Esophagus muscularis mucosa (tissue), 4 donors: ENCODE data around the gene ANKHD1. TPM values are rescaled to one million over a fixed set of nuclear protein-coding genes. Genes with fewer than 3 reads are reported as not detected.
A peak's percentile ranks its signal among the peaks of the same experiment; 100 is the strongest.

Experiments
- DNase-seq: peaks from one replicate; pipeline ENCODE4 v3.0.0-alpha.2; 2017; ENCODE audit errors: extremely low spot score
- H3K27ac ChIP-seq, 4 donors: fragments of 200-600 bp; sonication (generic); replicated peaks in 1 of 4; 1 replicate in 3 of 4; 2 replicates in 1 of 4; pipeline ENCODE4 v1.5.1; 2016 to 2019; ENCODE audit warnings: mild to moderate bottlenecking in 1 of 4
- H3K27me3 ChIP-seq, 4 donors: fragments of 200-600 bp; sonication (generic); one replicate each; pipeline versions ENCODE4 v1.5.1 to v1.6.0; 2016 to 2019
- H3K36me3 ChIP-seq, 4 donors: fragments of 200-600 bp; sonication (generic); one replicate each; pipeline ENCODE4 v1.5.1; 2016 to 2019
- H3K4me1 ChIP-seq, 4 donors: fragments of 200-600 bp; sonication (generic); one replicate each; pipeline ENCODE4 v1.5.1; 2016 to 2019
- H3K4me3 ChIP-seq, 4 donors: fragments of 200-600 bp; sonication (generic); 1 replicate in 2 of 4; 2 replicates in 2 of 4; pipeline ENCODE4 v1.5.1; 2016 to 2019; ENCODE audit warnings: mild to moderate bottlenecking in 4 of 4, moderate library complexity in 1 of 4
- H3K9me3 ChIP-seq, 4 donors: fragments of 200-600 bp; sonication (generic); 1 replicate in 3 of 4; 2 replicates in 1 of 4; pipeline ENCODE4 v1.5.1; 2016 to 2019
- CTCF ChIP-seq, 3 experiments: fragments of 200-600 bp in 2 of 3; fragments of 450-650 bp in 1 of 3; sonication (generic) in 2 of 3; IDR thresholded peaks; one replicate each; pipeline ENCODE4 v1.5.1; 2017 to 2019; ENCODE audit warnings: antibody characterized with exemption in 3 of 3, mild to moderate bottlenecking in 2 of 3, moderate library complexity in 1 of 3
- EP300 ChIP-seq: sonication (generic); formaldehyde crosslinking; IDR thresholded peaks from one replicate; pipeline ENCODE4 v1.6.1; 2017; ENCODE audit warnings: antibody characterized with exemption
- POLR2A ChIP-seq: fragments of 450-650 bp; IDR thresholded peaks from one replicate; pipeline ENCODE4 v1.6.1; 2017; ENCODE audit warnings: antibody characterized with exemption, moderate library complexity, mild to moderate bottlenecking, low read depth
- POLR2AphosphoS5 ChIP-seq, 2 donors: sonication (generic); formaldehyde crosslinking; IDR thresholded peaks; one replicate each; pipeline ENCODE4 v1.6.1; 2017; ENCODE audit warnings: antibody characterized with exemption in 2 of 2
- WGBS: methylation state at CpG from one replicate; pipeline ENCODE4 v1.1.5; 2018; 5-methylcytosine and 5-hydroxymethylcytosine counted together
- intact Hi-C: fragments of 100-400 bp; cut with DNase I; formaldehyde crosslinking; loops from one replicate; pipeline ENCODE4 v1.15.1; 2023
- total RNA-seq, 4 donors: library from RNA; depleted of rRNA; stranded (reverse); fragments of >200 nt; gene quantifications; one replicate each; pipeline versions ENCODE4 v1.1.0 to v1.2.1, GENCODE V29; 2016

The ANKHD1 gene
- total RNA-seq, 4 donors from 2014 or later = 58.3 to 94.3 (median 62.2) TPM

- Histone ChIP-seq H3K27ac (no peak overlapping the region), H3K36me3 (no peaks in the 10 kb centered on the region), H3K27me3 (no peaks in the 10 kb centered on the region), H3K4me3 (no peak overlapping the region), H3K9me3 (no peaks in the 10 kb centered on the region), H3K4me1 (peaks cover 9 to 17% (median 15%) of the 10 kb centered on the region in 4 donors)
- no peak for DNase-seq
- intact Hi-C loops = no loop called here
- no peak for TF ChIP-seq POLR2AphosphoS5 (IDR thresholded peaks at IDR 0.05)
- no peak for TF ChIP-seq EP300
- no peak for TF ChIP-seq CTCF (IDR thresholded peaks at IDR 0.05)
- TF ChIP-seq POLR2A = no peak
- WGBS = 88% methylated on average over 8 of the region's 8 CpGs
Measured at GRCh38 chr5:140362311-140362710, 39.3 kb upstream of the ANKHD1 start.

DNA sequence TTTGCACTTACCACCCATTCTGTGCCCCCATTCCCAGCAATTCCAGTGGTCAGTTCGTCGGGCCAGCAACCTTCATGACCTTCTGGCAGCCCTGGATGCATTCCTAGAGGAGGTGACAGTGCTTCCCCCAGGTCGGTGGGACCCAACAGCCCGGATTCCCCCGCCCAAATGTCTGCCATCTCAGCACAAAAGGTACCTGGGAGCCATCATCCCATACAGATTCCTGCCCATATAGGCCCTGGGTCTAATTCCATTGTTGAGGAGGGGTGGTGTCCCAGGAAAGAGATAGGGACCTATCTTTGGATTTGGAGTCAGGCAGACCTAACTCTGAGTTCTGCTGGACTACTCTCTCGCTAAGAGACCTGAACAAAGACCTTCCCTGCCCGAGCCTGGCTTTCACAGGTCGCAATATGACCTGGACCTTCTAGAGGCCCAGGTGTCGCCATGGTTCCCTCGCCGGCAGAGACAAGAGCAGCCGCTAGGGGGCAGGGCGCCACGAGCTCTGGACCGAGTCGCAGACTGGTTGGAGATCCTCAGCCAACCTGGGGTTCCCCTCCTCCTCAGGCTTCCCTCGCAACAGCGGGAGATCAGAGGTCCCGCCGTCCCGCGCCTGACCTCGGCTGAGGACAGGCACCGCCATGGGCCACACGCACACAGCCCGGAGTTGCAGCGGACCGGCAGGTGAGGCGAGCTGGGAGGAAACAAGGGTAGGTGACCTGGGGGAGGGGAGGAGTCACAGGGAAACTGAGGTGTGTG, 38.6 kb upstream of the ANKHD1 start:
- no peak for DNase-seq
- H3K36me3 ChIP-seq = no peaks in the 10 kb centered on the region
- intact Hi-C loops = no loop called here
- no peaks in the 10 kb centered on the region for H3K27me3 ChIP-seq
- H3K4me3 ChIP-seq = peak overlapping the region; percentile 24 to 51 (median 36)
- H3K27ac ChIP-seq = no peak overlapping the region
- H3K9me3 ChIP-seq = no peaks in the 10 kb centered on the region
- peaks cover 6 to 9% (median 7%) of the 10 kb centered on the region in 4 donors for H3K4me1 ChIP-seq
- WGBS = 44% methylated on average over 3 of the region's 29 CpGs
- TF ChIP-seq POLR2AphosphoS5 (IDR thresholded peaks at IDR 0.05) = no peak
- TF ChIP-seq CTCF (IDR thresholded peaks at IDR 0.05) = peak in 2 of 3 experiments; percentile 71 to 74

- no peak for TF ChIP-seq EP300
- TF ChIP-seq POLR2A = no peak
- no peak for TF ChIP-seq CTCF (IDR thresholded peaks at IDR 0.05)
- TF ChIP-seq POLR2AphosphoS5 (IDR thresholded peaks at IDR 0.05) = no peak
- WGBS = 56% methylated on average over 10 of the region's 20 CpGs
- Histone ChIP-seq H3K27ac (no peak overlapping the region), H3K4me3 (peak overlapping the region; percentile 24 to 51 (median 36)), H3K36me3 (no peaks in the 10 kb centered on the region), H3K27me3 (no peaks in the 10 kb centered on the region), H3K9me3 (no peaks in the 10 kb centered on the region), H3K4me1 (peaks cover 6 to 8% (median 7%) of the 10 kb centered on the region in 4 donors)
- intact Hi-C loops = no loop called here
- no peak for DNase-seq
Measured at GRCh38 chr5:140363631-140364471, 37.8 kb upstream of the ANKHD1 start.

GRCh38 chr5:140364472-140364765, 37.2 kb upstream of the ANKHD1 start:
- no peak for DNase-seq
- no peak overlapping the region for H3K27ac ChIP-seq
- no peak overlapping the region for H3K4me3 ChIP-seq
- H3K9me3 ChIP-seq = no peaks in the 10 kb centered on the region
- no peak for TF ChIP-seq CTCF (IDR thresholded peaks at IDR 0.05)
- TF ChIP-seq POLR2AphosphoS5 (IDR thresholded peaks at IDR 0.05) = no peak
- no peak for TF ChIP-seq POLR2A
- no peak for TF ChIP-seq EP300
- H3K36me3 ChIP-seq = no peaks in the 10 kb centered on the region
- 100% methylated on average over 2 of the region's 3 CpGs for WGBS
- peaks cover 6 to 8% (median 7%) of the 10 kb centered on the region in 4 donors for H3K4me1 ChIP-seq
- intact Hi-C loops = no loop called here
- H3K27me3 ChIP-seq = no peaks in the 10 kb centered on the region
